Measurements from ENCODE around the gene PDCD11.
"Not testable (repeated sequence)": the region's sequence is repeated elsewhere in the genome, so short reads cannot be mapped to it uniquely, and the experiment has no call there.

PDCD11 gene

GRCh38 chr10:103396067-103396788 lies at the start of gene PDCD11, which contains the start of gene ATP5MK:
Gene PDCD11 (plus strand): TSS chr10:103396626. CDS start chr10:103398427, 1,801 bp downstream.
Gene ATP5MK (minus strand): TSS chr10:103396475. CDS start chr10:103392457, 4,018 bp downstream.
- DNase-seq: peak; percentile 99

- no peak for DNase-seq
These were observed 46.3 kb upstream of the PDCD11 start for GRCh38 chr10:103350175-103350516.

- DNase-seq: peak; percentile 86
These were observed 45.7 kb upstream of the PDCD11 start, which contains the start of gene PCGF6 for GRCh38 chr10:103350517-103351260. Gene PCGF6 (minus strand): TSS chr10:103351140. CDS start chr10:103351066, 74 bp downstream.

- DNase-seq: no peak
These were observed 43.1 kb upstream of the PDCD11 start for GRCh38 chr10:103353281-103353680.

- not testable (repeated sequence) for DNase-seq
These were observed 41.9 kb upstream of the PDCD11 start for GRCh38 chr10:103354567-103354966.

- DNase-seq: no peak
These were observed 40.4 kb upstream of the PDCD11 start for GRCh38 chr10:103355906-103356599.

- DNase-seq: not testable (repeated sequence)
These were observed 36.9 kb upstream of the PDCD11 start for GRCh38 chr10:103359493-103359892.

- not testable (repeated sequence) for DNase-seq
These were observed 35.6 kb upstream of the PDCD11 start for GRCh38 chr10:103360791-103361190.

- no peak for DNase-seq
These were observed 29.0 kb upstream of the PDCD11 start for GRCh38 chr10:103367379-103367781.

GRCh38 chr10:103367782-103368518 lies 28.5 kb upstream of the PDCD11 start, which contains the start of gene TAF5:
Gene TAF5 (plus strand): TSS chr10:103367976. CDS start chr10:103367990, 14 bp downstream.
- DNase-seq: peak; percentile 94

GRCh38 chr10:103373544-103373943 lies 22.9 kb upstream of the PDCD11 start:
- no peak for DNase-seq

- DNase-seq: no peak
These were observed 22.2 kb upstream of the PDCD11 start for GRCh38 chr10:103374263-103374662.

GRCh38 chr10:103382769-103383168 lies 13.7 kb upstream of the PDCD11 start:
- DNase-seq: no peak

GRCh38 chr10:103394180-103394579 lies 2.2 kb upstream of the PDCD11 start:
- DNase-seq: no peak

- peak; percentile 4 for DNase-seq
These were observed 716 bp upstream of the PDCD11 start for GRCh38 chr10:103395754-103396066.

GRCh38 chr10:103396789-103397087 lies 312 bp downstream of the PDCD11 start:
- no peak for DNase-seq

- no peak for DNase-seq
These were observed 882 bp downstream of the PDCD11 start for GRCh38 chr10:103397191-103397825.

GRCh38 chr10:103413564-103413963 lies 17.1 kb downstream of the PDCD11 start:
- no peak for DNase-seq

- no peak for DNase-seq
These were observed 19.2 kb downstream of the PDCD11 start for GRCh38 chr10:103415581-103415980.

- DNase-seq: peak; percentile 52
These were observed 20.2 kb downstream of the PDCD11 start for GRCh38 chr10:103416436-103417147.

GRCh38 chr10:103417148-103417469 lies 20.7 kb downstream of the PDCD11 start:
- not testable (repeated sequence) for DNase-seq

- DNase-seq: no peak
These were observed 21.2 kb downstream of the PDCD11 start for GRCh38 chr10:103417601-103418000.

Measured in stimulated activated CD4-positive, alpha-beta T cell treated with anti-CD3 and anti-CD28 coated beads, Interleukin-15, amount 100 ng/mL, for 24 hours (primary cell).